ENCODE results near the gene RBCK1. TPM values are rescaled to one million over a fixed set of nuclear protein-coding genes. Genes with fewer than 3 reads are reported as not detected.

The RBCK1 gene
- total RNA-seq (100 to 1,000 TPM in 6 of 9 donors, 10 to 100 TPM in 3; 55.2 to 163 (median 126) TPM), polyA plus RNA-seq (100 to 1,000 TPM in 2 of 3 donors, 10 to 100 TPM in 1; 82.9 to 339 (median 253) TPM)
- long read RNA-seq, donor 1, transcript RBCK1-213 (3 exons, 1,200 nt): major isoform, 15 of 29 reads
- long read RNA-seq, donor 1, partial matches to known transcripts: 5 of 29 reads
- long read RNA-seq, donor 1, other reads (novel, unspliced or antisense): 0 of 29 reads
- long read RNA-seq, donor 2, transcript RBCK1-213 (3 exons, 1,200 nt): major isoform, 10 of 28 reads
- long read RNA-seq, donor 2, partial matches to known transcripts: 14 of 28 reads
- long read RNA-seq, donor 2, other reads (novel, unspliced or antisense): 0 of 28 reads
- long read RNA-seq, donor 3, transcript RBCK1-213 (3 exons, 1,200 nt): major isoform, 12 of 30 reads
- long read RNA-seq, donor 3, partial matches to known transcripts: 17 of 30 reads
- long read RNA-seq, donor 3, other reads (novel, unspliced or antisense): 0 of 30 reads
- long read RNA-seq, donor 4, transcript RBCK1-202 (12 exons, 2,774 nt): minor isoform, 12 of 54 reads
- long read RNA-seq, donor 4, transcript RBCK1-213 (3 exons, 1,200 nt): major isoform, 34 of 54 reads
- long read RNA-seq, donor 4, partial matches to known transcripts: 4 of 54 reads
- long read RNA-seq, donor 4, other reads (novel, unspliced or antisense): 1 of 54 reads
- long read RNA-seq, donor 5, transcript RBCK1-209 (11 exons, 2,613 nt): minor isoform, 5 of 358 reads
- long read RNA-seq, donor 5, transcript RBCK1-202 (12 exons, 2,774 nt): major isoform, 241 of 358 reads
- long read RNA-seq, donor 5, transcript RBCK1-213 (3 exons, 1,200 nt): minor isoform, 38 of 358 reads
- long read RNA-seq, donor 5, partial matches to known transcripts: 21 of 358 reads
- long read RNA-seq, donor 5, other reads (novel, unspliced or antisense): 41 of 358 reads
- long read RNA-seq, donor 6, transcript RBCK1-202 (12 exons, 2,774 nt): major isoform, 17 of 48 reads
- long read RNA-seq, donor 6, transcript RBCK1-213 (3 exons, 1,200 nt): minor isoform, 11 of 48 reads
- long read RNA-seq, donor 6, partial matches to known transcripts: 9 of 48 reads
- long read RNA-seq, donor 6, other reads (novel, unspliced or antisense): 5 of 48 reads
- long read RNA-seq, donor 7, transcript RBCK1-213 (3 exons, 1,200 nt): major isoform, 7 of 9 reads
- long read RNA-seq, donor 7, partial matches to known transcripts: 0 of 9 reads
- long read RNA-seq, donor 7, other reads (novel, unspliced or antisense): 0 of 9 reads
- long read RNA-seq, donor 8, transcript RBCK1-202 (12 exons, 2,774 nt): minor isoform, 6 of 30 reads
- long read RNA-seq, donor 8, transcript RBCK1-213 (3 exons, 1,200 nt): major isoform, 13 of 30 reads
- long read RNA-seq, donor 8, partial matches to known transcripts: 6 of 30 reads
- long read RNA-seq, donor 8, other reads (novel, unspliced or antisense): 0 of 30 reads
- long read RNA-seq, donor 9, transcript RBCK1-213 (3 exons, 1,200 nt): major isoform, 7 of 29 reads
- long read RNA-seq, donor 9, partial matches to known transcripts: 14 of 29 reads
- long read RNA-seq, donor 9, other reads (novel, unspliced or antisense): 0 of 29 reads
- long read RNA-seq, donor 10, partial matches to known transcripts: 0 of 9 reads
- long read RNA-seq, donor 10, other reads (novel, unspliced or antisense): 0 of 9 reads

DNA sequence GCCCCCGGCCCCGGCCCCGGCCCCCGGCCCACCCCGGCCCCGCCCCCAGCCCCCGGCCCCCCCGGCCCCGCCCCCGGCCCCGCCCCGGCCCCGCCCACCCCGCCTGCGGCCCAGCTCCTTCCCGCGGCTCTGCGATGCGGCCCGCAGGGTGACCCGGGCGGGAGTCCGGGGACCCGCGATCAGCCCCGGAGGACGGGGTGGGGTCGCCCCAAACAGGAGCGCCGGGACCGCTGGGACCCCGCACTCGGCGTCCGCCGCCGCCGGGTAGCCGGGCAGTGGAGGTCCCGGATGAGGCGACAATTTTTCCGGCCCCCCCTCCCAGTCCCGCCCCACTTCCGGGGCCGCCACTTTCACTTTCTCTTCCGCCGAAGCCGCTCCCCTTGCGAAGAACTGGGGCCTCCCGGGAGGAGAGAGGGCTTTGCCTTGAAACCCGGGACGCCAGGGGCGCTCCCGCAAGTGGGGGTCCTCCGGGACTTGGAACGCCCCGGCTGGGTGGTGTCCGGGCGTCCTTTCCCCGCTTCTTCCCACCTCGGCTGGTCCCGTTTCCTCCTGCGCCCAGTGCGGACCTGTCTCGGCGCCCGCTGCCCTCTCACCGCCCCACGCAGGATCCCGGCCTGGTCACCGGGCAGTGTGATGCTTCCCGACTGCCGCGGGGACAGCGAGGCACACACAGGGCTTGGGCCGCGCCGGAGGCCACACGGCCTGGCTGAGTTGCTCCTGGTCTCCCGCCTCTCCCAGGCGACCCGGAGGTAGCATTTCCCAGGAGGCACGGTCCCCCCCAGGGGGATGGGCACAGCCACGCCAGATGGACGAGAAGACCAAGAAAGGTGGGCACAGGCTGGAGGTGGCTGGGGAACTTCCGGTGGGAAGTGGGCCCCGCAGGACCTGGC lies at the start of gene RBCK1:
RBCK1 (plus strand) TSS at position 347 of the 890 bp plus-strand sequence; CDS start at position 806, 459 bp downstream.
- DNase-seq: peak; percentile 85 to 90 (median 87)
- WGBS, 4 donors: 0% methylated on average over 14 to 81 of the region's 87 CpGs; no CpG with 5 or more reads in 1 of the 4 donors
- peaks cover 10 to 17% of the 10 kb centered on the region in 2 donors for H3K4me1 ChIP-seq (replicated peaks in 1 of 2)
- peak within 1 kb of the TSS; percentile 89 to 97 (median 93) for H3K4me3 ChIP-seq
- H3K27ac ChIP-seq: peak within 1 kb of the TSS; percentile 69 to 99 (median 92)
- TF ChIP-seq, protein P1, sequence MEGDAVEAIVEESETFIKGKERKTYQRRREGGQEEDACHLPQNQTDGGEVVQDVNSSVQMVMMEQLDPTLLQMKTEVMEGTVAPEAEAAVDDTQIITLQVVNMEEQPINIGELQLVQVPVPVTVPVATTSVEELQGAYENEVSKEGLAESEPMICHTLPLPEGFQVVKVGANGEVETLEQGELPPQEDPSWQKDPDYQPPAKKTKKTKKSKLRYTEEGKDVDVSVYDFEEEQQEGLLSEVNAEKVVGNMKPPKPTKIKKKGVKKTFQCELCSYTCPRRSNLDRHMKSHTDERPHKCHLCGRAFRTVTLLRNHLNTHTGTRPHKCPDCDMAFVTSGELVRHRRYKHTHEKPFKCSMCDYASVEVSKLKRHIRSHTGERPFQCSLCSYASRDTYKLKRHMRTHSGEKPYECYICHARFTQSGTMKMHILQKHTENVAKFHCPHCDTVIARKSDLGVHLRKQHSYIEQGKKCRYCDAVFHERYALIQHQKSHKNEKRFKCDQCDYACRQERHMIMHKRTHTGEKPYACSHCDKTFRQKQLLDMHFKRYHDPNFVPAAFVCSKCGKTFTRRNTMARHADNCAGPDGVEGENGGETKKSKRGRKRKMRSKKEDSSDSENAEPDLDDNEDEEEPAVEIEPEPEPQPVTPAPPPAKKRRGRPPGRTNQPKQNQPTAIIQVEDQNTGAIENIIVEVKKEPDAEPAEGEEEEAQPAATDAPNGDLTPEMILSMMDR (IDR thresholded peaks at IDR 0.05): no peak
- TF ChIP-seq POLR2A (IDR thresholded peaks at IDR 0.05): peak in 1 of 2 donors; percentile 24
- no peaks in the 10 kb centered on the region for H3K9me3 ChIP-seq (replicated peaks in 1 of 3)
- intact Hi-C loops (cut with DNase I): no loop called here
- H3K27me3 ChIP-seq: no peaks in the 10 kb centered on the region
- H3K36me3 ChIP-seq (replicated peaks in 1 of 2): peaks cover 0 to 15% of the 10 kb centered on the region in 2 donors

DNA sequence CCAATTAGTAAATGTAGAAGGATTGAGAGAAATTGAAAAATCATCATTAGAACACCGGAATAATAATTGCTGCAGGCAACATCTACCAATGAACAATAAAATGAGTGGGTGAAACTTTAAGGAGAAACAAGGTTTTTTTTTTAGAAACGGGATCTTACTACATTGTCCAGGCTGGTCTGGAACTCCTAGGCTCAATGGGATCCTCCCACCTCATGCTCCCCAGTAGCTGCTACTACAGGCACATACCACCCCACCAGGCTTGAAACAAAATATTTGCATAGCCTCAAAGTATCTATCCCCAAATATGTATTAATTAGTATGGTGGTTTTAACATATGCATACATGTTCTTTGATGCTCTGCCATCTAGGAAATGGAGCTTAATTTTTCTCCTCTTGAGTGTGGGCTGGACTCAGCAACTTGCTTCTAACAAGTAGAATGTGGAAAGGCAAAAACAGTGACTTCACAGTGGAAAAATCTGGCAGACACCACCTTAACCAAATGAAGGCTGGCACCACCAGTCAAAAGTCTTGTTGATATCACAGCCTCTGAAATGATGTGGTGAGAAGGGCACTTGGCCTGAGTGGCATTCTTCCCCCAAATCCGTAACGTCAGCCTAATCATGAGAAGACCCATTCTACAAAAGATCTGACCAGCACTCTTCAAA lies 49.1 kb upstream of the RBCK1 start:
- no peak overlapping the region for H3K27ac ChIP-seq
- intact Hi-C loops (cut with DNase I): no loop called here
- H3K36me3 ChIP-seq (replicated peaks in 1 of 2): no peaks in the 10 kb centered on the region
- no peaks in the 10 kb centered on the region for H3K27me3 ChIP-seq
- 85 to 92% (median 87%) methylated on average over 4 of the region's 4 CpGs for WGBS, 4 donors
- TF ChIP-seq, protein P1 (IDR thresholded peaks at IDR 0.05): no peak
- no peak for TF ChIP-seq POLR2A (IDR thresholded peaks at IDR 0.05)
- H3K9me3 ChIP-seq (replicated peaks in 1 of 3): no peaks in the 10 kb centered on the region
- peaks cover 0 to 10% of the 10 kb centered on the region in 2 donors for H3K4me1 ChIP-seq (replicated peaks in 1 of 2)
- no peak for DNase-seq
- no peak overlapping the region for H3K4me3 ChIP-seq

DNA sequence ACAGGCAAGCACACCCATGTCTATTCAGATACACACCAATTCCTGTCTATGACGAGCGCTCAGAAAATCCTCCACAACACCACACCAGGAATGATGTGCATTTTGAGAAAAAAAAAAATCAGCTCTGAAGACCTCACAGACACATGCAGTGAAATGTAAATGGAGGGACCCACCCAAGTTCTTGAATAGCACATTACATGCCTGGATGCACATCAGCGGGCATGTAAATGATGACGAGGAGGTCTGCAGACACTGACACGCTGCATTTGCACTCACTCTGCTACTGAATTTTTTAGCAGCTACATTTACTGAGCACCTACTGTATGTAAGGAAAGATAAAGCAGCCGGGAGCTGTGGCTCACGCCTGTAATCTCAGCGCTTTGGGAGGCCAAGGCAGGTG lies 46.5 kb upstream of the RBCK1 start:
- Histone ChIP-seq H3K9me3 (replicated peaks in 1 of 3) (no peaks in the 10 kb centered on the region), H3K4me1 (replicated peaks in 1 of 2) (peaks cover 0 to 6% of the 10 kb centered on the region in 2 donors), H3K4me3 (no peak overlapping the region), H3K36me3 (replicated peaks in 1 of 2) (no peaks in the 10 kb centered on the region), H3K27me3 (no peaks in the 10 kb centered on the region), H3K27ac (no peak overlapping the region)
- TF ChIP-seq, protein P1 (IDR thresholded peaks at IDR 0.05): no peak
- no peak for TF ChIP-seq POLR2A (IDR thresholded peaks at IDR 0.05)
- intact Hi-C loops (cut with DNase I): loop anchor here (5.0 kb wide), 2 partner anchors 71 to 106 kb away; no protein-coding TSS in a partner anchor
- DNase-seq: no peak
- WGBS, 4 donors: 85 to 93% (median 91%) methylated on average over 8 of the region's 8 CpGs

All from adrenal gland (tissue), 19 donors.